ENCODE measurements around the gene PFDN2.
A peak's percentile ranks its signal among the peaks of the same experiment; 100 is the strongest.

DNA sequence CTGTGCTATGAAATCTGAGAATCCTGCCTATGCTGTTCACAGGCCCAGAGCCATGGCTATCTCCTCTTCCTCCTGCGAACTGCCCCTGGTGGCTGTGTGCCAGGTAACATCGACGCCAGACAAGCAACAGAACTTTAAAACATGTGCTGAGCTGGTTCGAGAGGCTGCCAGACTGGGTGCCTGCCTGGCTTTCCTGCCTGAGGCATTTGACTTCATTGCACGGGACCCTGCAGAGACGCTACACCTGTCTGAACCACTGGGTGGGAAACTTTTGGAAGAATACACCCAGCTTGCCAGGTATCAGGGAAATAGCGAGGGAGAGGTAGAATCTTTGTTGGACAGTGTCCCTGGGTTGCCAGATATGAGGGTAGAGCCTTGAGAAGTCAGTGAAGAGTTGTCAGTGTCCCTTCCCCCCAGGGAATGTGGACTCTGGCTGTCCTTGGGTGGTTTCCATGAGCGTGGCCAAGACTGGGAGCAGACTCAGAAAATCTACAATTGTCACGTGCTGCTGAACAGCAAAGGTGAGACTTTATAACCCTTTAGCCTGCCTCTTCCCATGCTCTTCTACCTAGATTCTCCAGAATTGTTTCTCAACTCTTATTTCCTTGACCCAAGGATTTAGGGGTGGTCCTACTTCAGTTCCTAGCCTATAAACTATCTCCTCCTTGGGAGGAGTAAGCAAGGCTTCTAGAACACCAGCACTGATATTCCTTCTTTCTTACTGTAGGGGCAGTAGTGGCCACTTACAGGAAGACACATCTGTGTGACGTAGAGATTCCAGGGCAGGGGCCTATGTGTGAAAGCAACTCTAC, 1.5 kb upstream of the PFDN2 start:
- TF ChIP-seq POLR2A (IDR thresholded peaks at IDR 0.05), result no peak
- TF ChIP-seq, protein P1, sequence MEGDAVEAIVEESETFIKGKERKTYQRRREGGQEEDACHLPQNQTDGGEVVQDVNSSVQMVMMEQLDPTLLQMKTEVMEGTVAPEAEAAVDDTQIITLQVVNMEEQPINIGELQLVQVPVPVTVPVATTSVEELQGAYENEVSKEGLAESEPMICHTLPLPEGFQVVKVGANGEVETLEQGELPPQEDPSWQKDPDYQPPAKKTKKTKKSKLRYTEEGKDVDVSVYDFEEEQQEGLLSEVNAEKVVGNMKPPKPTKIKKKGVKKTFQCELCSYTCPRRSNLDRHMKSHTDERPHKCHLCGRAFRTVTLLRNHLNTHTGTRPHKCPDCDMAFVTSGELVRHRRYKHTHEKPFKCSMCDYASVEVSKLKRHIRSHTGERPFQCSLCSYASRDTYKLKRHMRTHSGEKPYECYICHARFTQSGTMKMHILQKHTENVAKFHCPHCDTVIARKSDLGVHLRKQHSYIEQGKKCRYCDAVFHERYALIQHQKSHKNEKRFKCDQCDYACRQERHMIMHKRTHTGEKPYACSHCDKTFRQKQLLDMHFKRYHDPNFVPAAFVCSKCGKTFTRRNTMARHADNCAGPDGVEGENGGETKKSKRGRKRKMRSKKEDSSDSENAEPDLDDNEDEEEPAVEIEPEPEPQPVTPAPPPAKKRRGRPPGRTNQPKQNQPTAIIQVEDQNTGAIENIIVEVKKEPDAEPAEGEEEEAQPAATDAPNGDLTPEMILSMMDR (IDR thresholded peaks at IDR 0.05), result peak in 8 of 12 donors; percentile 8 to 40 (median 28)

Data from heart left ventricle (tissue), 13 donors.